NCI-H460 (cell line): ENCODE results near the gene DENND4C. TPM values are rescaled to one million over a fixed set of nuclear protein-coding genes. Genes with fewer than 3 reads are reported as not detected.
"Not testable (repeated sequence)": the region's sequence is repeated elsewhere in the genome, so short reads cannot be mapped to it uniquely, and the experiment has no call there.

Experiments
- DNase-seq: peaks from one replicate; pipeline ENCODE4 v3.0.0-alpha.2; 2016; ENCODE audit warnings: low read depth; ENCODE audit errors: extremely low read depth
- total RNA-seq: library from RNA; depleted of rRNA; stranded (reverse); fragments of >200 nt; shearing (Covaris generic); gene quantifications from 2 replicates; pipeline ENCODE4 v1.2.3, GENCODE V29; 2014; rRNA removed

DENND4C gene
- total RNA-seq, 1 experiment from 2014 or later = 34.4 TPM

GRCh38 chr9:19405771-19406170 lies 175.3 kb downstream of the DENND4C start:
- no peak for DNase-seq

GRCh38 chr9:19408316-19408692 lies 177.8 kb downstream of the DENND4C start:
- DNase-seq = no peak

- peak; percentile 81 for DNase-seq
Measured at GRCh38 chr9:19408693-19409400, 178.4 kb downstream of the DENND4C start, which contains the start of gene ACER2. TSS of gene ACER2 (plus strand) at chr9:19409009. CDS start at chr9:19409085, 76 bp downstream.

GRCh38 chr9:19409401-19410194 lies 179.1 kb downstream of the DENND4C start:
- DNase-seq = no peak

- DNase-seq = no peak
Measured at GRCh38 chr9:19410195-19410503, 179.7 kb downstream of the DENND4C start.

DNA sequence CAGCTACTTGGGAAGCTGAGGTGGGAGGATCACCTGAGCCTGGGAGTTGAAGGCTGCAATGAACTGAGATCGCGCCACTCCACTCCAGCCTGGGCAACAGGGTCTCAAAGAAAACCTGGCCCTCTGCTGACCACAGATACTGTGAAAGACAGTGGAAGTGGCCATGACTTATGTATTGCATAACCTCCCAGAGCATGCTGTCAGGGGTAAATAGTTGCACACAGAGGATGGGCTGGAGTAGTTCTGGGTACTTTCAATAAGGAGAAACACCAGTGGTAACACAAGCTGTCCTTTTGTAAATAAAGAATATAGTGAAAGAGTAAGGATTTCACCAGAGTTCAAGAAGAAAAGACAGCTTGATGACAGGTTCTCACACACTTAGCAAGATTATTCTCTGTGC lies 180.1 kb downstream of the DENND4C start:
- DNase-seq = no peak

DNA sequence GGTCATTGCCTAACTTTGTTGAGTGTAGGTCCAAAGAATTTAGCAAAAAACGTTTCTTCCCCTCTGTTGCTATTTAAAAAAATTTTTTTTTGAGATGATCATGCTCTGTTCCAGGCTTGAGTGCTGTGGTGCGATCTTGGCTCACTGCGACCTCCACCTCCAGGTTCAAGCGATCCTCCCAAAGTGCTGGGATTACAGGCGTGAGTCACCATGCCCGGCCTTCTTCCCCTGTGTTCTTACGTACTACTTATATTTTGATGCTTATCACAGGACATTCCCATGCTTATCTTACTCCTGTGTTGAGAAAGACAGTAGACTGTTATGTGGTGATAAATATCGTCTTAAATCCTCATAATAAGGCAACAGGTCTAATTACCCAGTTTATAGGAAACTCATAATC lies 180.8 kb downstream of the DENND4C start:
- no peak for DNase-seq

DNA sequence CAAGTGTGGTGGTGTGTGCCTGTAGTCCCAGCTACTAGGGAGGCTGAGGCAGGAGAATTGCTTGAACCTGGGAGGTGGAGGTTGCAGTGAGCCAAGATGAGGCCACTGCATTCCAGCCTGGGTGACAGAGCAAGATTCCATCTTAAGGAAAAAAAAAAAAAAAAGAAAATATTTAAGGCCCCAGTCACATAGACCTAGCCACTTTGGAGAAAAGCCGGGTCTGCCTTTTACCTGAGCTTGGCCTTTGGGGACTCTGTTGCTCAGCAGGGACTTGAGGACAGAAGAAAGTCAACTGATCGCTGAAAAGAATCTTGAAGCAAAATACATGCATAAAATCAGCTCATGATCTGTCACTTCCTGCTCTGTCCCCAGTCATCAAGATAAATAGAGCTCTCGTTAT lies 183.0 kb downstream of the DENND4C start:
- not testable (repeated sequence) for DNase-seq

GRCh38 chr9:19416143-19416542 lies 185.7 kb downstream of the DENND4C start:
- DNase-seq = no peak

DNA sequence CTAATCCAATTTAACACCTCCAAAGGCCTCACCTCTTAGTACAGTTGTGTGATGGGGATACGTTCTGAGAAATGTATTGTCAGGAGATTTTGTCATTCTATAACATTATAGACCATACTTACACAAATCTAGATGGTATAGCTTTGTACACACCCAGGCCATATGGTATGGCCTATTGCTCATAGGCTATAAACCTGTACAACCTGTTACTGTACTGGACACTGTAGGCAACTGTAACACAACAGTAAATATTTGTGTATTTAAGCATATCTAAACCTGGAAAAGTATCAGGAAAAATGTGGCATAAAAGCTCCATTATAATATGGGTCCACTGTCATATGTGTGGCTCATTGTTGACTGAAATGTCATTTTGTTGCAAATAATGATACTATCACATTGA lies 190.4 kb downstream of the DENND4C start:
- DNase-seq = no peak

Other genes with a start within 250 kb of the DENND4C start
- not detected in 2 replicates for gene SAXO1, start 197.5 kb upstream of the DENND4C start, total RNA-seq
- gene RRAGA, start 181.3 kb upstream of the DENND4C start, total RNA-seq = 22.3 and 27.8 TPM in 2 replicates
- gene HAUS6, start 127.8 kb upstream of the DENND4C start, total RNA-seq = 17.0 and 19.4 TPM in 2 replicates
- gene PLIN2, start 103.2 kb upstream of the DENND4C start, total RNA-seq = 15.2 and 18.1 TPM in 2 replicates
- 3,918 and 4,226 TPM in 2 replicates for gene RPS6, start 149.5 kb downstream of the DENND4C start, total RNA-seq
- 2.2 and 2.8 TPM in 2 replicates for gene ACER2, start 178.3 kb downstream of the DENND4C start, total RNA-seq